Naive thymus-derived CD4-positive, alpha-beta T cell (primary cell): ENCODE results near the gene KAZALD1. TPM values are rescaled to one million over a fixed set of nuclear protein-coding genes. Genes with fewer than 3 reads are reported as not detected.

Experiments used
- ATAC-seq: fragments of 150-1000 bp; cut with Tn5 transposase; 2 replicates; pipeline ENCODE4 v1.10.0; 2021; ENCODE audit warnings: mild to moderate bottlenecking, moderate library complexity
- CTCF ChIA-PET: fragments of 350-600 bp; sonication (Branson Sonifier 250); formaldehyde crosslinking; loops from one replicate; lab custom pipeline; 2021; ENCODE audit warnings: antibody characterized with exemption; lab: Charles Lee
- POLR2A ChIA-PET: fragments of 350-600 bp; sonication (Branson Sonifier 250); formaldehyde crosslinking; loops from one replicate; lab custom pipeline; 2021; ENCODE audit warnings: antibody characterized with exemption, inconsistent platforms; lab: Charles Lee
- DNase-seq, 9 donors: peaks; one replicate each; pipeline versions ENCODE4 v3.0.0 to v3.0.0-alpha.2; 2020 to 2022; ENCODE audit warnings: mixed read lengths in 1 of 9
- H3K27ac ChIP-seq: one replicate; pipeline ENCODE4 v1.7.0; 2013; ENCODE audit warnings: mild to moderate bottlenecking, low read depth, low read length, moderate library complexity
- H3K27me3 ChIP-seq, 2 donors: one replicate each; pipeline ENCODE4 v1.7.0; 2013; ENCODE audit warnings: low read length in 2 of 2, mild to moderate bottlenecking in 2 of 2, moderate library complexity in 2 of 2; ENCODE audit not compliant: control insufficient read depth in 2 of 2, insufficient read depth in 2 of 2
- H3K36me3 ChIP-seq, 3 experiments: 1 replicate in 2 of 3; 2 replicates in 1 of 3; pipeline ENCODE4 v1.7.0; 2013; ENCODE audit warnings: low read length in 3 of 3, mild to moderate bottlenecking in 3 of 3, moderate library complexity in 1 of 3; ENCODE audit not compliant: insufficient read depth in 3 of 3, control insufficient read depth in 2 of 3
- H3K4me1 ChIP-seq, 2 donors: one replicate each; pipeline ENCODE4 v1.7.0; 2013; ENCODE audit warnings: low read length in 2 of 2, mild to moderate bottlenecking in 2 of 2, moderate library complexity in 1 of 2; ENCODE audit not compliant: control insufficient read depth in 2 of 2, insufficient read depth in 2 of 2
- H3K4me3 ChIP-seq: 2 replicates; pipeline ENCODE4 v1.7.0; 2013; ENCODE audit warnings: mild to moderate bottlenecking, low read length
- H3K9me3 ChIP-seq, 3 experiments: 1 replicate in 2 of 3; 2 replicates in 1 of 3; pipeline ENCODE4 v1.7.0; 2013; ENCODE audit warnings: low read length in 3 of 3; ENCODE audit not compliant: control insufficient read depth in 2 of 3
- H3K27ac Mint-ChIP-seq, 9 donors: one replicate each; pipeline ENCODE4 v1.8.0; 2020 to 2022; ENCODE audit warnings: mixed read lengths in 9 of 9, mild to moderate bottlenecking in 8 of 9, moderate library complexity in 5 of 9, inconsistent platforms in 2 of 9
- H3K27me3 Mint-ChIP-seq, 5 donors: one replicate each; pipeline ENCODE4 v1.8.0; 2021 to 2022; ENCODE audit warnings: mixed read lengths in 5 of 5, mild to moderate bottlenecking in 1 of 5
- H3K36me3 Mint-ChIP-seq, 5 donors: one replicate each; pipeline ENCODE4 v1.8.0; 2020 to 2022; ENCODE audit warnings: mixed read lengths in 5 of 5, mild to moderate bottlenecking in 3 of 5, inconsistent platforms in 1 of 5
- H3K4me1 Mint-ChIP-seq, 7 donors: one replicate each; pipeline ENCODE4 v1.8.0; 2020 to 2022; ENCODE audit warnings: mixed read lengths in 7 of 7, mild to moderate bottlenecking in 3 of 7, inconsistent platforms in 1 of 7
- H3K4me3 Mint-ChIP-seq, 10 donors: one replicate each; pipeline ENCODE4 v1.8.0; 2020 to 2022; ENCODE audit warnings: mild to moderate bottlenecking in 10 of 10, mixed read lengths in 10 of 10, moderate library complexity in 6 of 10, inconsistent platforms in 2 of 10
- H3K9me3 Mint-ChIP-seq, 11 donors: one replicate each; pipeline ENCODE4 v1.8.0; 2020 to 2022; ENCODE audit warnings: mixed read lengths in 11 of 11, mild to moderate bottlenecking in 4 of 11, inconsistent platforms in 1 of 11, moderate library complexity in 1 of 11
- intact Hi-C, 2 donors: fragments of 100-400 bp; cut with micrococcal nuclease; formaldehyde crosslinking; loops; one replicate each; pipeline ENCODE4 v1.15.1; 2023
- polyA plus RNA-seq, 2 donors: library from polyadenylated mRNA; unstranded; fragments of 300-500 nt; fragmentation: Illumina TruSeq; gene quantifications; one replicate each; pipeline ENCODE4 v1.2.3, GENCODE V29; 2021
- total RNA-seq, 6 experiments: library from RNA in 5 of 6; stranded (reverse) in 5 of 6; gene quantifications; 1 replicate in 5 of 6; 2 replicates in 1 of 6; pipeline ENCODE4 v1.2.3 and lab custom pipeline; 2021 to 2026

Gene KAZALD1
- total and polyA plus RNA-seq, 7 experiments from 2014 or later = 0.22 to 1.5 (median 0.29) TPM; not detected in 4

- Mint-ChIP-seq H3K27ac (no peak overlapping the region), H3K27me3 (peaks cover 28 to 47% (median 34%) of the 10 kb centered on the region in 5 donors), H3K4me1 (peaks cover 10 to 39% (median 26%) of the 10 kb centered on the region in 7 donors), H3K9me3 (no peaks in the 10 kb centered on the region), H3K36me3 (peaks cover 0 to 2% (median 0%) of the 10 kb centered on the region in 5 donors), H3K4me3 (peak overlapping the region; percentile 55 to 93 (median 74))
- Histone ChIP-seq H3K9me3 (no peaks in the 10 kb centered on the region), H3K27ac (no peak overlapping the region), H3K4me3 (peak overlapping the region; percentile 42), H3K4me1 (peaks cover 17 to 35% of the 10 kb centered on the region in 2 donors), H3K27me3 (peaks cover 12 to 26% of the 10 kb centered on the region in 2 donors), H3K36me3 (no peaks in the 10 kb centered on the region)
- ChIA-PET POLR2A (interaction anchor here (0.6 to 0.8 kb wide), 2 partner anchors 22 to 25 kb away, joined by 3 to 4 read pairs; no protein-coding TSS in a partner anchor), CTCF (interaction anchor here (0.7 to 3.3 kb wide), 5 partner anchors 16 to 35 kb away, joined by 3 to 18 read pairs (median 8); partner anchors contain the start of genes PDZD7 and SFXN3)
- intact Hi-C loops = loop anchor here (1.0 to 5.0 kb wide), 2 partner anchors 47 to 504 kb away; no protein-coding TSS in a partner anchor
- peak; percentile 49 for ATAC-seq
- peak in 7 of 9 donors; percentile 23 to 43 (median 41) for DNase-seq
These were observed 4.5 kb downstream of the KAZALD1 start for GRCh38 chr10:101066146-101066895.

- Histone ChIP-seq H3K4me1 (peaks cover 11 to 29% of the 10 kb centered on the region in 2 donors), H3K27me3 (peaks cover 12 to 26% of the 10 kb centered on the region in 2 donors), H3K4me3 (peak overlapping the region; percentile 86), H3K9me3 (no peaks in the 10 kb centered on the region), H3K36me3 (no peaks in the 10 kb centered on the region), H3K27ac (no peak overlapping the region)
- ATAC-seq (no peak), DNase-seq (peak in 1 of 9 donors; percentile 12)
- no peaks in the 10 kb centered on the region for H3K9me3 Mint-ChIP-seq
- H3K27ac Mint-ChIP-seq = no peak overlapping the region
- ChIA-PET CTCF (interaction anchor here (0.6 to 3.3 kb wide), 10 partner anchors 9 to 154 kb away, joined by 3 to 18 read pairs (median 5); partner anchors contain the start of genes PDZD7, SFXN3 and SLF2), POLR2A (interaction anchor here (0.8 to 1.6 kb wide), 2 partner anchors 23 to 26 kb away, joined by 4 read pairs; no protein-coding TSS in a partner anchor)
- intact Hi-C loops = loop anchor here (1.0 to 5.0 kb wide), 3 partner anchors 26 to 505 kb away; no protein-coding TSS in a partner anchor
- H3K4me3 Mint-ChIP-seq = peak overlapping the region; percentile 84 to 94 (median 90)
- H3K4me1 Mint-ChIP-seq = peaks cover 7 to 37% (median 21%) of the 10 kb centered on the region in 7 donors
- H3K36me3 Mint-ChIP-seq = peaks cover 0 to 2% (median 0%) of the 10 kb centered on the region in 5 donors
- peaks cover 34 to 53% (median 39%) of the 10 kb centered on the region in 5 donors for H3K27me3 Mint-ChIP-seq
These were observed 5.1 kb downstream of the KAZALD1 start for GRCh38 chr10:101066896-101067355.

- H3K4me1 Mint-ChIP-seq = peaks cover 5 to 31% (median 17%) of the 10 kb centered on the region in 7 donors
- H3K9me3 Mint-ChIP-seq = no peaks in the 10 kb centered on the region
- peak overlapping the region in 1 of 9 donors; percentile 36 for H3K27ac Mint-ChIP-seq
- H3K36me3 Mint-ChIP-seq = peaks cover 0 to 2% (median 0%) of the 10 kb centered on the region in 5 donors
- CTCF ChIA-PET = interaction anchor here (0.6 to 3.3 kb wide), 8 partner anchors 10 to 155 kb away, joined by 3 to 18 read pairs (median 5); partner anchors contain the start of gene SLF2
- H3K27ac ChIP-seq = no peak overlapping the region
- peak overlapping the region; percentile 84 to 94 (median 90) for H3K4me3 Mint-ChIP-seq
- peak; percentile 71 for ATAC-seq
- POLR2A ChIA-PET = interaction anchor here (1.6 kb wide), 1 partner anchor 26 kb away, joined by 4 read pairs; no protein-coding TSS in a partner anchor
- no peaks in the 10 kb centered on the region for H3K36me3 ChIP-seq
- H3K27me3 Mint-ChIP-seq = peaks cover 40 to 58% (median 44%) of the 10 kb centered on the region in 5 donors
- H3K4me1 ChIP-seq = peaks cover 5 to 24% of the 10 kb centered on the region in 2 donors
- H3K4me3 ChIP-seq = peak overlapping the region; percentile 86
- H3K27me3 ChIP-seq = peaks cover 12 to 26% of the 10 kb centered on the region in 2 donors
- DNase-seq = peak; percentile 45 to 79 (median 70)
- H3K9me3 ChIP-seq = no peaks in the 10 kb centered on the region
- intact Hi-C loops = loop anchor here (1.0 to 5.0 kb wide), 6 partner anchors 7 to 505 kb away; no protein-coding TSS in a partner anchor
These were observed 5.7 kb downstream of the KAZALD1 start for GRCh38 chr10:101067356-101068083.

- ChIA-PET CTCF (interaction anchor here (0.6 to 3.3 kb wide), 6 partner anchors 12 to 484 kb away, joined by 3 to 18 read pairs (median 4); no protein-coding TSS in a partner anchor), POLR2A (interaction anchor here (0.5 to 0.9 kb wide), 2 partner anchors 11 to 38 kb away, joined by 3 to 4 read pairs; no protein-coding TSS in a partner anchor)
- DNase-seq = no peak
- H3K27me3 Mint-ChIP-seq = peaks cover 48 to 63% (median 51%) of the 10 kb centered on the region in 5 donors
- Histone ChIP-seq H3K36me3 (no peaks in the 10 kb centered on the region), H3K4me3 (no peak overlapping the region), H3K27ac (no peak overlapping the region), H3K4me1 (peaks cover 5 to 15% of the 10 kb centered on the region in 2 donors), H3K9me3 (no peaks in the 10 kb centered on the region), H3K27me3 (peaks cover 7 to 13% of the 10 kb centered on the region in 2 donors)
- ATAC-seq = no peak
- H3K4me3 Mint-ChIP-seq = no peak overlapping the region
- peaks cover 0 to 21% (median 11%) of the 10 kb centered on the region in 7 donors for H3K4me1 Mint-ChIP-seq
- H3K9me3 Mint-ChIP-seq = no peaks in the 10 kb centered on the region
- intact Hi-C loops = loop anchor here in 1 of 2 donors (2.0 to 5.0 kb wide), 2 partner anchors 73 to 507 kb away; no protein-coding TSS in a partner anchor
- no peak overlapping the region for H3K27ac Mint-ChIP-seq
- H3K36me3 Mint-ChIP-seq = no peaks in the 10 kb centered on the region
These were observed 7.7 kb downstream of the KAZALD1 start for GRCh38 chr10:101069441-101069840.

GRCh38 chr10:101070098-101070497 lies 8.3 kb downstream of the KAZALD1 start:
- no peak overlapping the region for H3K27ac ChIP-seq
- H3K36me3 ChIP-seq = no peaks in the 10 kb centered on the region
- CTCF ChIA-PET = interaction anchor here (0.7 to 1.6 kb wide), 2 partner anchors 31 to 52 kb away, joined by 3 read pairs; no protein-coding TSS in a partner anchor
- H3K9me3 Mint-ChIP-seq = no peaks in the 10 kb centered on the region
- DNase-seq = no peak
- H3K9me3 ChIP-seq = no peaks in the 10 kb centered on the region
- H3K27ac Mint-ChIP-seq = no peak overlapping the region
- intact Hi-C loops = no loop called here
- no peaks in the 10 kb centered on the region for H3K36me3 Mint-ChIP-seq
- H3K4me1 ChIP-seq = peaks cover 5 to 15% of the 10 kb centered on the region in 2 donors
- POLR2A ChIA-PET = no interaction called here
- no peak overlapping the region for H3K4me3 ChIP-seq
- no peak for ATAC-seq
- H3K4me3 Mint-ChIP-seq = no peak overlapping the region
- peaks cover 0 to 19% (median 11%) of the 10 kb centered on the region in 7 donors for H3K4me1 Mint-ChIP-seq
- peaks cover 7 to 8% of the 10 kb centered on the region in 2 donors for H3K27me3 ChIP-seq
- H3K27me3 Mint-ChIP-seq = peaks cover 43 to 59% (median 46%) of the 10 kb centered on the region in 5 donors
